ENCODE data around the gene ELOF1. TPM values are rescaled to one million over a fixed set of nuclear protein-coding genes. Genes with fewer than 3 reads are reported as not detected.

Gene ELOF1
- total and polyA plus RNA-seq, 2 donors (not counting 3 experiments of a cell fraction or from before 2014, with no cell fraction given) = 49.9 to 80.2 TPM

- ChIA-PET CTCF (no interaction called here), POLR2A (no interaction called here)
- H3K9me3 ChIP-seq (replicated peaks; ENCODE audit: control insufficient read depth, insufficient read depth, low read length) = no peaks in the 10 kb centered on the region
- FAIRE-seq = no peak
- no peak overlapping the region for H3K9ac ChIP-seq (replicated peaks; ENCODE audit: extremely low read depth, insufficient read depth, low read length)
- H3K4me1 ChIP-seq (ENCODE audit: control insufficient read depth, extremely low read depth, insufficient read depth, low read length) = peaks cover 10% of the 10 kb centered on the region
- H3K9me1 ChIP-seq (replicated peaks; ENCODE audit: control insufficient read depth, extremely low read depth, insufficient read depth, low read length) = no peaks in the 10 kb centered on the region
- no peak overlapping the region for H3K4me2 ChIP-seq (ENCODE audit: insufficient read depth, low read length)
- H3K4me3 ChIP-seq (replicated peaks in 1 of 3; ENCODE audit: insufficient read depth in 1 of 3, low read depth in 1 of 3, low read length in 3 of 3) = no peak overlapping the region
- no peaks in the 10 kb centered on the region for H4K20me1 ChIP-seq (replicated peaks; ENCODE audit: control insufficient read depth, extremely low read depth, insufficient read depth, low read length)
- no TSS peak for BruUV-seq (replicated peaks)
- H3K27me3 ChIP-seq (ENCODE audit: control insufficient read depth in 2 of 2, insufficient read depth in 2 of 2, low read length in 2 of 2) = no peaks in the 10 kb centered on the region
- intact Hi-C loops (cut with micrococcal nuclease) (no loop called here), dilution Hi-C loops (cut with MboI; ENCODE audit: extremely low pct_ligation_motif_present, low sequenced_read_pairs) (no loop called here)
- DNase-seq (ENCODE audit: low read depth, low spot score) = no peak
- H3K27ac ChIP-seq (ENCODE audit: insufficient read depth, low read depth, low read length) = no peak overlapping the region
- H3K79me2 ChIP-seq (ENCODE audit: control insufficient read depth, insufficient read depth, low read length) = no peaks in the 10 kb centered on the region
- no peaks in the 10 kb centered on the region for H3K36me3 ChIP-seq (ENCODE audit: control insufficient read depth in 2 of 2, extremely low read depth in 1 of 2, insufficient read depth in 2 of 2, low read length in 2 of 2)
- TF ChIP-seq FOS (IDR thresholded peaks at IDR 0.05; ENCODE audit: borderline replicate concordance, insufficient read depth, low read length) (no peak), GATA2 (IDR thresholded peaks at IDR 0.05; ENCODE audit: insufficient read depth, insufficient read length, low read depth, low read length) (no peak), POLR2AphosphoS5 (IDR thresholded peaks at IDR 0.05; ENCODE audit: insufficient read depth, low read depth, low read length) (no peak), MYC (IDR thresholded peaks at IDR 0.05; ENCODE audit: low read depth, low read length) (no peak), CTCF (IDR thresholded peaks at IDR 0.05; ENCODE audit: extremely low read depth in 1 of 2, insufficient read depth in 1 of 2, low read depth in 1 of 2, low read length in 2 of 2) (no peak), EZH2 (IDR thresholded peaks at IDR 0.05; ENCODE audit: borderline replicate concordance, low read depth, low read length, severe bottlenecking) (no peak), JUN (IDR thresholded peaks at IDR 0.05; ENCODE audit: borderline replicate concordance, insufficient read depth, insufficient read length, low read depth) (no peak), POLR2A (IDR thresholded peaks at IDR 0.05; ENCODE audit: low read depth, low read length) (no peak)
- TF ChIP-seq, protein P1, sequence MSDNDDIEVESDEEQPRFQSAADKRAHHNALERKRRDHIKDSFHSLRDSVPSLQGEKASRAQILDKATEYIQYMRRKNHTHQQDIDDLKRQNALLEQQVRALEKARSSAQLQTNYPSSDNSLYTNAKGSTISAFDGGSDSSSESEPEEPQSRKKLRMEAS (IDR thresholded peaks at IDR 0.05; ENCODE audit: insufficient read depth, insufficient read length) = no peak
- no peak overlapping the region for H2AFZ ChIP-seq (ENCODE audit: low read depth, low read length)
These were observed 52.1 kb downstream of the ELOF1 start for GRCh38 chr19:11506967-11507366.
